ENCODE results near the gene PPFIA2.

DNA sequence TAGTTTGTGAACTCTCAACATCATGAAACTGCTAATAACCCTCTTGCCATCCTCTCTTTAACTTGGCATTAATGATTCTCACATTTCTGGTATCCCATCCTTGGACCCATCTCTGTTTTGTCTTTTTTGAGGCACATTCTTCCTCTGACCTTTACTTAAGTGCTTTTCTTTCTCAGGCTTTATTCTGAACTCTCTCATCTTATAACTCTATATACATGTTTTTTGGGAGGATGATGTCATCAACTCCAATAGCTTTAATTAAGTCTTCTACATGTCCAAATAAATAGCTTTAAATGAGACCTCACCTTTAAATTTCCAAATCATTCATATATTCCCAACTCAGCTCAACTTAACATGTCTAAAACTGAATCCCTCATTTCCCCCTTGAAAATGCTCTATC is 88.4 kb downstream of the PPFIA2 start:
- TF ChIP-seq, protein P1, sequence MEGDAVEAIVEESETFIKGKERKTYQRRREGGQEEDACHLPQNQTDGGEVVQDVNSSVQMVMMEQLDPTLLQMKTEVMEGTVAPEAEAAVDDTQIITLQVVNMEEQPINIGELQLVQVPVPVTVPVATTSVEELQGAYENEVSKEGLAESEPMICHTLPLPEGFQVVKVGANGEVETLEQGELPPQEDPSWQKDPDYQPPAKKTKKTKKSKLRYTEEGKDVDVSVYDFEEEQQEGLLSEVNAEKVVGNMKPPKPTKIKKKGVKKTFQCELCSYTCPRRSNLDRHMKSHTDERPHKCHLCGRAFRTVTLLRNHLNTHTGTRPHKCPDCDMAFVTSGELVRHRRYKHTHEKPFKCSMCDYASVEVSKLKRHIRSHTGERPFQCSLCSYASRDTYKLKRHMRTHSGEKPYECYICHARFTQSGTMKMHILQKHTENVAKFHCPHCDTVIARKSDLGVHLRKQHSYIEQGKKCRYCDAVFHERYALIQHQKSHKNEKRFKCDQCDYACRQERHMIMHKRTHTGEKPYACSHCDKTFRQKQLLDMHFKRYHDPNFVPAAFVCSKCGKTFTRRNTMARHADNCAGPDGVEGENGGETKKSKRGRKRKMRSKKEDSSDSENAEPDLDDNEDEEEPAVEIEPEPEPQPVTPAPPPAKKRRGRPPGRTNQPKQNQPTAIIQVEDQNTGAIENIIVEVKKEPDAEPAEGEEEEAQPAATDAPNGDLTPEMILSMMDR (IDR thresholded peaks at IDR 0.05): no peak
- TF ChIP-seq, protein P2, sequence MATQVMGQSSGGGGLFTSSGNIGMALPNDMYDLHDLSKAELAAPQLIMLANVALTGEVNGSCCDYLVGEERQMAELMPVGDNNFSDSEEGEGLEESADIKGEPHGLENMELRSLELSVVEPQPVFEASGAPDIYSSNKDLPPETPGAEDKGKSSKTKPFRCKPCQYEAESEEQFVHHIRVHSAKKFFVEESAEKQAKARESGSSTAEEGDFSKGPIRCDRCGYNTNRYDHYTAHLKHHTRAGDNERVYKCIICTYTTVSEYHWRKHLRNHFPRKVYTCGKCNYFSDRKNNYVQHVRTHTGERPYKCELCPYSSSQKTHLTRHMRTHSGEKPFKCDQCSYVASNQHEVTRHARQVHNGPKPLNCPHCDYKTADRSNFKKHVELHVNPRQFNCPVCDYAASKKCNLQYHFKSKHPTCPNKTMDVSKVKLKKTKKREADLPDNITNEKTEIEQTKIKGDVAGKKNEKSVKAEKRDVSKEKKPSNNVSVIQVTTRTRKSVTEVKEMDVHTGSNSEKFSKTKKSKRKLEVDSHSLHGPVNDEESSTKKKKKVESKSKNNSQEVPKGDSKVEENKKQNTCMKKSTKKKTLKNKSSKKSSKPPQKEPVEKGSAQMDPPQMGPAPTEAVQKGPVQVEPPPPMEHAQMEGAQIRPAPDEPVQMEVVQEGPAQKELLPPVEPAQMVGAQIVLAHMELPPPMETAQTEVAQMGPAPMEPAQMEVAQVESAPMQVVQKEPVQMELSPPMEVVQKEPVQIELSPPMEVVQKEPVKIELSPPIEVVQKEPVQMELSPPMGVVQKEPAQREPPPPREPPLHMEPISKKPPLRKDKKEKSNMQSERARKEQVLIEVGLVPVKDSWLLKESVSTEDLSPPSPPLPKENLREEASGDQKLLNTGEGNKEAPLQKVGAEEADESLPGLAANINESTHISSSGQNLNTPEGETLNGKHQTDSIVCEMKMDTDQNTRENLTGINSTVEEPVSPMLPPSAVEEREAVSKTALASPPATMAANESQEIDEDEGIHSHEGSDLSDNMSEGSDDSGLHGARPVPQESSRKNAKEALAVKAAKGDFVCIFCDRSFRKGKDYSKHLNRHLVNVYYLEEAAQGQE (IDR thresholded peaks at IDR 0.05; ENCODE audit: insufficient read depth in 1 of 2, low read depth in 2 of 2, low read length in 1 of 2): no peak
- TF ChIP-seq TCF7L2 (IDR thresholded peaks at IDR 0.05; ENCODE audit: low read depth, low read length) (no peak), POLR2AphosphoS5 (IDR thresholded peaks at IDR 0.05; ENCODE audit: low read depth, low read length) (no peak), SIN3A (IDR thresholded peaks at IDR 0.05; ENCODE audit: borderline replicate concordance, insufficient read depth, low read depth, low read length) (no peak)

Measured in Panc1 (cell line).